ENCODE results near the gene RGPD8.
"Not testable (repeated sequence)": the region's sequence is repeated elsewhere in the genome, so short reads cannot be mapped to it uniquely, and the experiment has no call there.

RGPD8 gene

GRCh38 chr2:112433480-112433879, at the start of gene RGPD8:
RGPD8 (minus strand) TSS chr2:112433645; CDS start chr2:112433453, 192 bp downstream.
- DNase-seq (ENCODE audit: extremely low read depth in 1 of 2, low read depth in 1 of 2) = peak; percentile 75 to 85

- DNase-seq (ENCODE audit: extremely low read depth in 1 of 2, low read depth in 1 of 2) = no peak
Observed at GRCh38 chr2:112483042-112483473, 49.6 kb upstream of the RGPD8 start.

GRCh38 chr2:112482309-112483041, 49.0 kb upstream of the RGPD8 start:
- peak in 1 of 2 donors; percentile 19 for DNase-seq (ENCODE audit: extremely low read depth in 1 of 2, low read depth in 1 of 2)

- DNase-seq (ENCODE audit: extremely low read depth in 1 of 2, low read depth in 1 of 2) = peak in 1 of 2 donors; percentile 71
Observed at GRCh38 chr2:112481528-112482233, 48.2 kb upstream of the RGPD8 start, which contains the start of gene TTL. TTL (plus strand) TSS chr2:112482156; CDS start chr2:112482345, 189 bp downstream.

- peak; percentile 50 to 70 for DNase-seq (ENCODE audit: extremely low read depth in 1 of 2, low read depth in 1 of 2)
Observed at GRCh38 chr2:112481050-112481527, 47.6 kb upstream of the RGPD8 start.

- DNase-seq (ENCODE audit: extremely low read depth in 1 of 2, low read depth in 1 of 2) = no peak
Observed at GRCh38 chr2:112480530-112481049, 47.1 kb upstream of the RGPD8 start.

GRCh38 chr2:112476434-112476833, 43.0 kb upstream of the RGPD8 start:
- DNase-seq (ENCODE audit: extremely low read depth in 1 of 2, low read depth in 1 of 2) = no peak

- DNase-seq (ENCODE audit: extremely low read depth in 1 of 2, low read depth in 1 of 2) = no peak
Observed at GRCh38 chr2:112474844-112475486, 41.5 kb upstream of the RGPD8 start.

- DNase-seq (ENCODE audit: extremely low read depth in 1 of 2, low read depth in 1 of 2) = no peak
Observed at GRCh38 chr2:112472547-112473263, 39.3 kb upstream of the RGPD8 start.

GRCh38 chr2:112465382-112465781, 31.9 kb upstream of the RGPD8 start:
- DNase-seq (ENCODE audit: extremely low read depth in 1 of 2, low read depth in 1 of 2) = no peak

- DNase-seq (ENCODE audit: extremely low read depth in 1 of 2, low read depth in 1 of 2) = no peak
Observed at GRCh38 chr2:112463256-112463655, 29.8 kb upstream of the RGPD8 start.

- DNase-seq (ENCODE audit: extremely low read depth in 1 of 2, low read depth in 1 of 2) = no peak
Observed at GRCh38 chr2:112462178-112462577, 28.7 kb upstream of the RGPD8 start.

- no peak for DNase-seq (ENCODE audit: extremely low read depth in 1 of 2, low read depth in 1 of 2)
Observed at GRCh38 chr2:112459372-112459771, 25.9 kb upstream of the RGPD8 start.

GRCh38 chr2:112454586-112454985, 21.1 kb upstream of the RGPD8 start:
- no peak for DNase-seq (ENCODE audit: extremely low read depth in 1 of 2, low read depth in 1 of 2)

- DNase-seq (ENCODE audit: extremely low read depth in 1 of 2, low read depth in 1 of 2) = no peak
Observed at GRCh38 chr2:112451317-112451716, 17.9 kb upstream of the RGPD8 start.

- DNase-seq (ENCODE audit: extremely low read depth in 1 of 2, low read depth in 1 of 2) = no peak
Observed at GRCh38 chr2:112449854-112450253, 16.4 kb upstream of the RGPD8 start.

- not testable (repeated sequence) for DNase-seq (ENCODE audit: extremely low read depth in 1 of 2, low read depth in 1 of 2)
Observed at GRCh38 chr2:112444256-112444655, 10.8 kb upstream of the RGPD8 start.

- not testable (repeated sequence) for DNase-seq (ENCODE audit: extremely low read depth in 1 of 2, low read depth in 1 of 2)
Observed at GRCh38 chr2:112438603-112439261, 5.3 kb upstream of the RGPD8 start.

- not testable (repeated sequence) for DNase-seq (ENCODE audit: extremely low read depth in 1 of 2, low read depth in 1 of 2)
Observed at GRCh38 chr2:112437405-112437831, 4.0 kb upstream of the RGPD8 start.

- not testable (repeated sequence) for DNase-seq (ENCODE audit: extremely low read depth in 1 of 2, low read depth in 1 of 2)
Observed at GRCh38 chr2:112436993-112437392, 3.5 kb upstream of the RGPD8 start.

Data from activated CD8-positive, alpha-beta memory T cell treated with anti-CD3 and anti-CD28 coated beads for 1 hour (primary cell).